T1000 (cell line): ENCODE results near the gene CCSER1.
"Not testable (repeated sequence)": the region's sequence is repeated elsewhere in the genome, so short reads cannot be mapped to it uniquely, and the experiment has no call there.

Source experiments
- DNase-seq: peaks from one replicate; lab custom pipeline; 2025; ENCODE audit warnings: mixed read lengths; lab: John Stamatoyannopoulos, UW

The CCSER1 gene

DNA sequence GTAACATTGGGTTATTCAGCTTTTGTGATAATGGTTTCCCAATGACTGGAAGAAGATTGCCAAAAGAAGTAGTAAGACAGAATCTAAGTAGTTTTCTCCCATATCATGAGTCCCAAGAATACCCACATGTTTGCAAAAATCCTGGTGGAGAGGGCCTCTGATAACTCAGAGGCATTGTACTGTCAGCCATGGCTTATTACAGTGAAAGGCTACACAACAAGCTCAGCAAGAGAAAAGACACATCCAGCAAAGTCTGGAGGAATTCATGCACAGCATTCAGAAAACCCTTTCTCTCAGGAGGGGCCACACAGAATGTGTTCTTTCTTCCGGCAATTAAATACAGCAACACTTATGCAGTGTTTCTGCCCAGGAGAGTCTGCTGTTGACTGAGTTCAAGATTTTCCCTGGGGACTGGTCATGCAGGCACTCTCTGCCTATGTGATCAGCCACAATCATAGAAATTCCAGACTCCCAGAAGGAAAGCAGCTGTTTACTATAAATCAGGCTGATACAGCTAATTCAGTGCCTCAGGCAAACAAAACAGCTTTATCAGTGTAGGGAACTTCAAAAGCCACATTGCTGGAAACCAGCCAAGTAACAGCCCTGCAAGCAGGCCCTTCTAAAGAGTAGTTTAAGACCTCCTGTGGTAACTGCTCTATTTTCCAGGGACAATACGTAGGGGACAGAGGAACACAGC is 937.1 kb downstream of the CCSER1 start:
- peak; percentile 62 for DNase-seq

DNA sequence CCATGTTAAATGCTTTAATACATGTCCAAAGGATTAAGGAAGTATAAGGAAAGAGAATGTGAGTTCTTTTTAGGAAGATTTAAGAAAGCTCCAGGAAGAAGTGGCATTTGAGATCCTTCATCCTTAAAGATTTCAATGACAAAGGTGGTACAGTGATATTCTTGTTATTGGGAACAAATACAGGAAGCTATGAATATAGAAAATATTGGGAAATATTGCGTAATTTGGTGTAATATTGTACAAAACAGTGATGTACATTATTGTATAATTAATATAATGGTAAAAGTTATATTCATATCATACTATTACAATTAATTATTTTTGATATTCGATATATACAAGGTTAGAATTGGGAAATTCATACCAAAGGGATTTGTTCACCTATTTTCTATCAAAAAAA is 937.9 kb downstream of the CCSER1 start:
- DNase-seq: no peak

DNA sequence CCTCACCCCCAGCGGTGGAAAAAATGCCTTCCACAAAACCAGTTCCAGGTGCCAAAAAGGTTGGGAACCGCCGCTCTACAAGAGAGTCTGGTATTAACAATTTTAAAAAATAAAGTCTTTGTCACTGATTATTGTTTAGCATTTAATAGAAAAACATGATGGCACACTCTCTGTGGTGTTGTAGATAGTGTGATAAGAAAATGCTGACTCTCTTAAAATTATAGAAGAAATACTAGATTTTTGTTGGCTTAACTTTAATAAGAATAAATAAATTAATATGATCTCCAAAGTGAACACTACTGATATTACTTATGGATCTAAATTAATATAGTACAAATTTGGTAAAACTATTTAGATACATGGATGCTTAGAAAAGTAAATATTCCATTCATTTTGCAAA is 943.5 kb downstream of the CCSER1 start:
- DNase-seq: no peak

DNA sequence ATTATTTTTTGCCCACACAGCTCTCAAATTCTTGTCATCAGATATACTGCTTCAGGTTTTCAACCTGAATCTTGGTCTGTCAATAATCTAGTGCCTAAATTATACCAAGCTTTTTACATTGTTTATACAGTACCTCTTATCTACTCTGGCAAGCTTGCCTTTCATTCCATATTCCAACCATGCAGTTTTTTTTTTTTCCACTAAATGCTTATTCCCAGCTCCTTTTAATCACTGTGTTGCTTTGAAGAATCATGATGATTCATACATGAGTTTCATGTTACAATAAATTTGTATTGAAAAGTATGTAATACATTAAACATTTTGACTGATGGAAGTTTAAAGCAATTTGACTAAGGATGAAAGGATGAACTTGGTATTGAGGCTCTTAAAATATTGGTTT is 949.0 kb downstream of the CCSER1 start:
- no peak for DNase-seq

DNA sequence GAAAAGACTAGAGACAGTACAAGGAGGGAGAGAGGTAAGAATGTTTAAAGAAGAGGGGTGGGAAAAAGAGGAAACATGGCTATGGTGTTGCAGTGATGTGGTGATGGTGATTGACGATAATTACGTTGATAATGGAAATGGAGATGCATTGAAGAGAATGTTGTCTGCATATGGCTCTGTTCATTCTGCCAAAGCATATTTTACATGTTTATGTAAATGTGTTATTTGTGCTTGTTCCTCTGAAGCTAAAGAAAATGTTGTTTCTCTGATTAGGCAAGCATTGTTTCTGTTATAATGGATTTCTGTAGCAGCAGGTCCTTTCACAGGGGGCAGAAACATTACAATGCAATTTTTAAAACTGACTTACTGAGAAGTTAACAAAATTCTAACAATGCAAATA is 958.8 kb downstream of the CCSER1 start:
- DNase-seq: no peak

DNA sequence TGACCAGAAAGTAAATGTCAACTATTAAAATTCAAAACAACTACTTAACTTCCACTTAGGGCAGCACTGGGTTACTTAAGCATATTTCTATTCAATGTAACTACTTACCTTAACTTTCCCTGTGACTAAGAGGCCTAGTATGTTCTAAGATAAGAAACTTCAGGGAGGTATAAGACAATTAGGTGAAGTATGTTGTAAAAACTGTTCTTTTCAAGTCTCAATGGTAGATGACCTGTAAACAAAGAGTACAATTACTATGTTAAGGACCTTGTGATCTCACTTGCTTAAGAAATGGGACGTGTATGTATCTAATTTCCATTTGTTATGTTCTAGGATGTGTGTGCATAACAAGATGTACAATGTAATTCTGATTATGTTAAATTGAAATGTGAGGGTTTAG is 960.5 kb downstream of the CCSER1 start:
- no peak for DNase-seq

DNA sequence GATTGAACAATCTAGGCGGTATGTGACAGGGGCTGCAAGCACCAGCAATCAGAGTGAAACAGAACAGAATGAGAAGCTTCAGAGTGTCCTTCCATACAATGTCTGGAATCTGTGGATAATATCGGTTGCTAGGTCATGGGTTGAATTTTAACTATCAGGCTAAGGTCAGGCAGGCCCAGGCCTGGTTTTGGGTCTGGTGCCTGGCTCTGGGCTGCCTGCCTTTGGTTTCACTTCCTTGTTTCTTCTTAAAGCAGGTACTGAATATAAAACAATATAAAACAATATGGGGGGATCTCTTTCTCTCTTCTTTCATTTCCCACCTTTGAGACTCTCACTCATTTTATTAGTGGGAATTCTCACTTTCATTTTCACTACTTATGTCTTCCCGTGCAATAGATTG is 962.0 kb downstream of the CCSER1 start:
- DNase-seq: no peak

DNA sequence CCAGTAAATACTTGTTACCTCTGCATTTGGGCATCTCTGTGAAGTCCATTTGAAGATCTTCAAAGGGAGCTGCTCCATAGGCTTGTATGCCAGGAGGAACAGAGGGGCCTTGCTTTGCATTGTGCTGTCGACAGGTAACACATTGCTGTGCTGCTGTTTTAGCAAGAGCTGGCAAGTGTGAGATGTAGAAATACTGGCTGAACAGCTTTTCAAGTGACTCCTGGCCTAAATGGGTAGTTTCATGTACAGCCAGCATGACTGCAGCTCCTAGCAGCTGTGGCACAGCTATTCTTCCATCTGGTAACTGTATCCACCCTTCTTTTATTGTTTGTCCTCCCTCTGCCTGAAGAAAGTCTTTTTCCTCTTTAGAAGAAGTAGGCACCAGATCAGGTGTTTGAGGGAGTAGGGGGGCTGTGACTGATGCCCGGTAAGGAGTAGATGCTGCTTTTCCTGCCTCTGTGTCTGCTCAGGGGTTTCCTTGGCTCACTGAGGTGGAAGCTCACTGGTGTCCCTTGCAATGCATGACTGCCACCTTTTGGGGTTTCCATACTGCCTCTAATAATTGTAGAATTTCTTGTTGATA is 965.3 kb downstream of the CCSER1 start:
- no peak for DNase-seq

DNA sequence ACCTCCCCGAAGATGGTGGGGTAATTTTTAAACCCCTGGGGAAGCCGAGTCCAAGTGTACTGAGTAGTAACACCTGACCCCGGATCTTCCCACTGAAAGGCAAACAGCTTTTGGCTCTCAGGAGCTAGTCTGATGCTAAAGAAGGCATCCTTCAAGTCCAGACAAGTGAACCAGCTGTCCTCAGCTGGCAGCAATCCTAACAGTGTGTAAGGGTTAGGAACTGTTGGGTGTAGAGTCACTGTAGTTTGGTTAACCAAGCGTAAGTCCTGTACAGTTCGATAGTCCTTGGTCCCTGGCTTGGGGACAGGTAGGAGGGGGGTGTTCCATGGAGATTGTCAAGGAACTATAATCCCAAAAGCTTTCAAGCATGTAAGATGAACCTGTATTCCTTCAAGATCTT is 967.0 kb downstream of the CCSER1 start:
- not testable (repeated sequence) for DNase-seq

DNA sequence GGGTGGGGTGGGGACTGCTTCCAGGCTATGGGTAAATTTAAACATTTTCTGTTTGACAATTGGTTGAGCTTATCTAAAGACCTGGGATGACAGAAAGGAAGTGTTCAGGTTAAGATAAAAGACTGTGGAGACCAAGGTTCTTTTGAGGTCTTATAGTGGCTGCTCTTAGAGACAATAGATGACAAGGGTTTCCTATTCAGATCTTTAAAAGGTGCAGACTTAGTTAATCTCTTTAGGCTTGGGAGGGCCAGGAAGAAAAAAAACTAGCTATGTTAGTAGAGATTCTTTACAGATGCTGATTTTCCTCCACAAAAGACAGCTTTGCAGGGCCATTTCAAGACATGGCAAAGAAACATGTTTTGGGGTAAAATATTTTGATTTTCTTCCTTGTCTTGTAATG is 972.5 kb downstream of the CCSER1 start:
- DNase-seq: no peak

DNA sequence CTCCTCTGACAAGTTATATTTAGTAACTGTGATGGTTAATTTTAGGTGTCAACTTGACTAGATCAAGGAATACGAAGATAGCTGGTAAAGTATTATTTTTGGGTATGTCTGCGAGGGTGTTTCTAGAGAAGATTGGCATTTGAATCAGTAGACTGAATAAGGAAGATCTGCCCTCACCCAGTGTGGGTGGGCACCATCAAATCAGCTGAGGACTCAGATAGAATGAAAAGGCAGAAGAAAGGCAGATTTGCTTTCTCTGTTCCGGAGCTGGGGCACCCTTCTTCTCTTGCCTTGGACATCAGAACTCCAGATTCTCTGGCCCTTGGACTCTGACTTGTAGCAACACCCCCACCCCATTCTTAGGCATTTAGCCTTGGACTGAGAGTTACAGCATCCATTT is 981.6 kb downstream of the CCSER1 start:
- DNase-seq: no peak

DNA sequence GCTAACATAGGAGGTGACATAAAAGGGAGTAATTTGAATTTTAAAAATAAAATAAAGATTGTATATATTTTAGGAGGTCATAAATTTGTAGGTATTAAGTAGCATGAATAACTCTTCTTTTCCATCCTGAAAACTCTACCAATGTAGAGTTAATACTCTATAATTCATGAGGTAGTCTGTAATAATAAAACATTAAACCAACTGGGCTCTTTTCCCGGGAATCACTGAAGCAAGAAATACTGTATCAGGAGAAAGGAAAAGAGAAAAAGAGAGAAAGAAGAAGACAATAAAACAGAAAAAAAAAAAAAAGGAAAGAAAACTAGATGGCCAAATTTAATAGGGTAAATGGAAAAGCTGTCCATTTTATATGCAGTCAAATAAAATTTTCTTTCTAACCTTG is 984.4 kb downstream of the CCSER1 start:
- DNase-seq: no peak

DNA sequence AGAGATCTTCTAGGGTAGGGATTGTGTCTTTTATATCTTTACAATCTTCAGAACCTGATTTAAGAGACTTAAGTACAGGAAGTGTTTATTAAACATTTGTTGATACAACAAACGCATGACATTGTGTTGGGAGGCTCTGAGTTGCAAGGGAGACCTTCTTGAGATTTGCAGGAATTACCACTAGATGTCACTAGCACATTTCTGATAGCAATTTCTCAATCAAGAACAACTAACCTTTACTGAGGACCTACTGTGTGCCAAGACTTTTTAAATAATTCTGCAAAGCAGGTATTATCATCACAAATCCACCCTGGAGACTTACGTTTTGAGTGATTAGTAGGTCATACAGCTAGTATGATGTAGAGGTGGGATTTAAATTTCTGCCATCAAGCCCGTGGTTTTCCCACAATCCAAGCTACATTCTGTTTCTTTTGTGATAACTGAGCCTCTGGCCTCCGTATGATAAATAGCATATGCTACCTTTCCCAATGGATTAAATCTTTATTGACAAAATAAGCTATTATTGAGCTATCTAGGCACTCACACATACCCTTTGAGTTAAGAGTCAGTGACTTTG is 986.0 kb downstream of the CCSER1 start:
- DNase-seq: no peak

DNA sequence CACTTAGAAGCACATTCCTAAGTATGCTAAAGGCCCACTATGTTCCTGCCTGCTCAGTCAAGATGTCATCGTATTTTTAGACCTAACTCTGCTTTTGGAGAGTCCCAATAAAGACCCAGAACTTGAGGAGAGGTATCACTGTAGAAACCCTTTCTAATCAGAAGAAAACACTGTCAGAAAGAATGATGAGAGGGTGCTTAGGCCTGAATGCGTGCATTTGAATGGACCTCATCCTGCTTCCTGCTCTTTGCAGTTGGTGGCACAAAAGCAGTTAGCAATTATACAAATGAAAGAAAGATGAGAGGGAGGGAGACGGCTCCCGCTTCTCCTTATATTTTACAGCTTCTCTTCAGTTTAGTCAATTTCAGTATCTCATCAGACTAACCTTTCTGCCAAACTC is 987.2 kb downstream of the CCSER1 start:
- DNase-seq: no peak

DNA sequence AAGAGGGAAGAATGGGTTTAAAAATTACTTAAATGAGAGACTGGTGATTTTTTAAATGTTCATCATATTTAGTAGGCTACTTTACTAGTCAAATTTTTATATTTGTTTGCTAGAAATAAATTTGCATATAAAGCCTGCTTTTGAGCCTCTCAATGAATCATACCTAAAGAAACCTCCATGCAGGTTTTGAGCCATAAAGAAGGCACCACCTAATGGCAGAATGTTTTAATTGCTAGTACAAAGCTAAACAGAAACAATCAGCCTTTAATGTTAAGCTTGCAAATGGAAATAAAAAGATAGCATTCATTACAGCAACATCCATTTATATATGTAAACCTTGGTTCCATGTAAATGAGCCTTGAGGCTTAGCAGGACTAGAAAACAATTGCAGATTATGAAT is 989.7 kb downstream of the CCSER1 start:
- DNase-seq: no peak

DNA sequence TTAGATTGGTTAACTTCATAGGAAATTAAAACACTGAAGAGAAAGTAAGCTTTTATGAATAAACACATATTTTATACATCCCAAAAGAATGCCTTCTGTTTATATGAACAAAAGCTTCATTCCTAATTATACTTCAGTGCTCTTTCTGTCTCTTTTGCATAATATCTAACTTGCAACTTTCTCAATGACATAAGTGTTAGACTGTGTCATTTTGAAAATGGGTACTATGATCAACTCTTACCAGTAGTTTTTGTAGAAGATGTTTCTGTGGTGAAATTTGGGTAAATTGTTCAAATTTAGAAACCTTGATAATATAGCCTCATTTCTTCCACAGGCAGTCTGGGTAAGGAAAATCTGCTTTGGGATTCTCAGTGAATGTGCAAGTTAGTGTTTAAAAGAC is 991.4 kb downstream of the CCSER1 start:
- no peak for DNase-seq

DNA sequence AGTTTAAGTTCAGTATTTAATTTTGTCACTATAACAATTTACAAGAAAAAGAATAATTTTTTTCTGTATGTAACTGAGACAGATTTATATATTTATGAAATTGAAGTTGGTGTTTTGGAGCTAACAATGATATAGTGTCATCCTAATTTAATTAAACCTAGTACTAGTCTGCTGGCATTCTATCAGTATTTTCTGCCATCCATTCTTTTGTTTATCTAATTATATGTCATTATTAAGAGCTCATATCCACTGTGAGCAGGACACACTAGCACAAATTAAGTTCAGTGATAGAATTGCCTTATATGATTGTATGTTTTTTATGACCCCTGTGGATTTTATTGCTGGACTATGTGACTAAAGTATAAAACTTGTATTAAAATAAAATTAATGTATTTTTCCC is 996.5 kb downstream of the CCSER1 start:
- DNase-seq: no peak

DNA sequence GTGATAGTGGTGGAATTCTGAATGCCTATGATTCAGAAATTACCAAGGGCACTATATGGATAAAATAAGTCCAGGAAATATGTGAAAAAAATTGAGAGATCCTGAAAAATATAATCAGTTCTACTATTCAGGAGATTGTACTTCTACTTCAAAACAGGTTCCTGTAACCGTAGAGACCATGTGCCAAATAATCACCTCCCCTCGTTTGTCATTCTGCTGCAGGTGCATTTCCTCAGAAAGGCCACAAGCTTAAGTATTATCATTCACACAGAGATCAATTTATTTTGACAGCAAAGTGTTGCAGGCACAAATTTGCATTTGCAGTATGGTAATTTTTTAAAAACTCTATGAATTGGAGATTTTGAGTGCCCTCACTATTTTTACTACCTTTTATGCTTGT is 1000.0 kb downstream of the CCSER1 start:
- DNase-seq: no peak

DNA sequence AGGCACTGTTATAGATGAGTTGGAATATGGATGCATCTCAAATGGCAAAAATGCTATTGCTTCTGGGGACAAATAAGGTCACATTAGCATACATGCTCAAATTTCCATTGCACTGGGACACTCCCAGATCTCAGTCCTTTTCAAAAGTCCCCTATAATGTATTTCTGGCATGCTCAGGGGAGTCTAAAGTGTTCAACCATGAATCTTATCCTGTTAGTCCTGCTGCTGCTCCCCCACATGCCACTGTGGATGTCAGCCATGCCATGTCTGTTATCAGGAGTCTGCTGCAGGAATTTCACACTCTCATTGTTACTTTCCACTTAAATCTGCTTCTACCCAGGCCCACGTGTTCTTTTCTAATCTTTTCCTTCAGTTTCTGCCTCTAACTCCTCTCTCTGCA is 1000.6 kb downstream of the CCSER1 start:
- no peak for DNase-seq

DNA sequence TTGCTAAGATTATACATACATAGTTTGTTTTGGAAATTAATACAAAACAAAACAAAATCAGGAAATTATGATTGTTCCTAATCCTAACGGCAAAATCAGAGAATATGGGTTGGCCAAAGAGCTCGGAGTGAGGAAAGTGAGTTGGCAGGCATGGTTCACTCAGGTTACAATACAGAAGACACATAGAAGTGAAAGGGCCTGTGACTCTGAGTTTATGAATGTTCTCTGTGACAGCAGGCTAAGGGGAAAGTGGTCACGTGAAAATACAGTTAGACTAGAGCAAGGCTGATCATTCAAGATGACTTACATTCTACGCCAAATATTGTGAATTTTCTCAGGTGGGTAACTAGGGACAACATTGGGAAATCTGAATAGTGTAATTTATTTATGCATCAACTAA is 1001.3 kb downstream of the CCSER1 start:
- DNase-seq: no peak

DNA sequence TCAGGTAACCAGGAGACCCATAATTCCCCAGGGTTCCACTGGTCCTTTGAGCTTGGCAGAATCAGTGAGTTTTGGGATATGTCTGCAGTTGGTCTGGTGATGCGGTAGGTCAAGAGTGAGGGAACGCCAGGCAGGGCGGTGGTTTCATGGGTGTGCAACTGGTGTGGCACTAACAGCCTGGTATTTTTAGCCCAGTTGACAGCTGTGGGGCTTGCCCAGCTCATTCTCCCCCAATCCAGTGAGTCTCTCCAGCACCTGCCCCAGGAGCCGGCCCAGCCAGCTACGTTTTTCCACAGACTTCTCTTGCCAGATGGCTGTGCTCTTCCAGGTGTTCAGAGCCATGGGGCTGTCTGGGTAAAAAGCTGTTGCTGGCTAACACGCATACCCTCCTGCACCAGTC is 1019.9 kb downstream of the CCSER1 start:
- DNase-seq: no peak

DNA sequence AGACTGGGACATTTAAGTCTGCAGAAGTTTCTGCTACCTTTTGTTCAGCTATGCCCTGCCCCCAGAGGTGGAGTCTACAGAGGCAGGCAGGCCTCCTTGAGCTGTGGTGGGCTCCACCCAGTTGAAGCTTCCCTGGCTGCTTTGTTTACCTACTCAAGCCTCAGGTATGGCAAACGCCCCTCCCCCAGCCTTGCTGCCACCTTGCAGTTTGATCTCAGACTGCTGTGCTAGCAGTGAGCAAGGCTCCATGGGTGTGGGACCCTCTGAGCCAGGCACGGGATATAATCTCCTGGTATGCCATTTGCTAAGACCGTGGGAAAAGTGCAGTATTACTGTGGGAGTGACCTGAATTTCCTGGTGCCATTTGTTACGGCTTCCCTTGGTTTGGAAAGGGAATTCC is 1026.8 kb downstream of the CCSER1 start:
- not testable (repeated sequence) for DNase-seq

DNA sequence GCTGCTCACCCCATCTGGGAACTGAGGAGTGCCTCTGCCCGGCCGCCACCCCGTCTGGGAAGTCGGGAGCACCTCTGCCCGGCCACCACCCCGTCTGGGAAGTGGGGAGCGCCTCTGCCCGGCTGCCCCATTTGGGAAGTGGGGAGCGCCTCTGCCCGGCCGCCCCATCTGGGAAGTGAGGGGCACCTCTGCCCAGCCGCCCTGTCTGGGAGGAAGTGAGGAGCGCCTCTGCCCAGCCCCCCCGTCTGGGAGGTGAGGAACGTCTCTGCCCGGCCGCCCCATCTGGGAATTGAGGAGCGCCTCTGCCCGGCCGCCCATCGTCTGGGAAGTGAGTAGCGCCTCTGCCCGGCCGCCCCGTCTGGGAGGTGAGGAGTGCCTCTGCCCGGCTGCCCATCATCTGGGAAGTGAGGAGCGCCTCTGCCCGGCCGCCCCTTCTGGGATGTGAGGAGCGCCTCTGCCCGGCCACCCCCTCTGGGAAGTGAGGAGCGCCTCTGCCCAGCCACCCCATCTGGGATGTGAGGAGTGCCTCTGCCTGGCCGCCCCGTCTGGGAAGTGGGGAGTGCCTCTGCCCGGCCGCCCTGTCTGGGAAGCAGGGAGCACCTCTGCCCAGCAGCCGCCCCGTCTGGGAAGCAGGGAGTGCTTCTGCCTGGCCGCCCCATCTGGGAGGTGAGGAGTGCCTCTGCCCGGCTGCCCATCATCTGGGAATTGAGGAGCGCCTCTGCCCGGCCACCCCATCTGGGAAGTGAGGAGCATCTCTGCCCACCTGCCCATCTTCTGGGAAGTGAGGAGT is 1040.9 kb downstream of the CCSER1 start:
- DNase-seq: not testable (repeated sequence)
